Measurements from ENCODE around the gene KCNJ3.

Gene KCNJ3, protein sequence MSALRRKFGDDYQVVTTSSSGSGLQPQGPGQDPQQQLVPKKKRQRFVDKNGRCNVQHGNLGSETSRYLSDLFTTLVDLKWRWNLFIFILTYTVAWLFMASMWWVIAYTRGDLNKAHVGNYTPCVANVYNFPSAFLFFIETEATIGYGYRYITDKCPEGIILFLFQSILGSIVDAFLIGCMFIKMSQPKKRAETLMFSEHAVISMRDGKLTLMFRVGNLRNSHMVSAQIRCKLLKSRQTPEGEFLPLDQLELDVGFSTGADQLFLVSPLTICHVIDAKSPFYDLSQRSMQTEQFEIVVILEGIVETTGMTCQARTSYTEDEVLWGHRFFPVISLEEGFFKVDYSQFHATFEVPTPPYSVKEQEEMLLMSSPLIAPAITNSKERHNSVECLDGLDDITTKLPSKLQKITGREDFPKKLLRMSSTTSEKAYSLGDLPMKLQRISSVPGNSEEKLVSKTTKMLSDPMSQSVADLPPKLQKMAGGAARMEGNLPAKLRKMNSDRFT

DNA sequence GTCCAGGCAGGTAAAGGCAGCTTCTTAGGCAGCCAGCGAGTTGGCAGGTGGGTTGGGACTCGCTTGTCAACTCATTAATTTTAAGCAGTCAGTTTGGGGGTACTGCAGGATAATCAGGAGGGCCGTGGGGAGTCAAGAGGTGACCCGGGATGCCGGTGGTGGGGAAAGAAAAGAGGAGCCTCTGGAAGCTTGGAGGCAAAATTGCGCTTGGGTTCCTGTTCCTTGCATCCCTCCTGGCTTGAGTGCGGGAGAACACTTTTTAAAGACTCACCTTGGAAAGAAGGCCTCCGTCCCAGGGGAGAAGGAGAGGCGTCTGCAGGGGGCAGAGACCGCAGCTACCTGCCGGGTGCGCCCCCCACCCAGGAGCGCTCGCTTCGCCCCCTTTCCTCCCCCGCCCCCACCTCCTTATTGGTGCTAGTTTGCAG is at the start of gene KCNJ3:
Gene KCNJ3, plus strand, starts transcription at position 400 of the 425 bp plus-strand sequence. CDS start 81 bp downstream, outside the sequence.
- DNase-seq = no peak

DNA sequence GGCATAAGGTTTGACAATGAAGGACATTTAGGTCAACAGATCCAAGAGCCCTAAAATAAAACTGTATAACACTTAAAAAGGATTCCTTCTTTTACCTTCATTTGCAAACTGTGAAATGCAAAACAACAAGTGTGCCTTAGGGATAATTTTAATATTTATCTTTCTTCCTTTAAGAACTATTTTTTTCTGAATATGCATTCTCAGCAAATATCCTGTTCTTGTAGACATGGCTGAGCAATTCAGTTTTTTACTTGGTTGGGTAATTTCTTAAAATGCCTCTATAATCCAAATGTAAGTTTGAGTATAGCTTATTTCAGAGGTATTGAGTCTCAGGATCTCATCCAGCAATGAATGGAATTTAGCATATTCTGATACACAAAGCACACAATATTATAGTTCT is 43.0 kb upstream of the KCNJ3 start:
- DNase-seq = no peak

DNA sequence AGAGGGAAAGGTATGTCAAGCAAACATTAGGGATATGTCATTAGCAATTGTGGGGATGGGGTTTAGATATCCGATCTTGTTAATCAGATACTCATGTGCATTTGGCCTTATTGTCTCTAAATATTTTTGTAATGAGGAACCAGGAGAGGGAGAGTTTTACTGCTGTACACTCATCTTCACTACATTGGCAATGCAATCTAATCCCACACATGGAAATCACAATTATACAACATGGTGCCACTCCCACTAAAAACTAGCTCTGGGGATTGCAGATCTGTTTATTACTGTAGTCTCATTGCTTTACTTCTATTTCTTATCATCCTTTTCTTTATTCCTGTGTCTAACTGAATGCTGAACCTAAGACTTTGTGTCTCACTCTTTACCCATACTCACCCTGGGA is 39.6 kb upstream of the KCNJ3 start:
- DNase-seq = no peak

DNA sequence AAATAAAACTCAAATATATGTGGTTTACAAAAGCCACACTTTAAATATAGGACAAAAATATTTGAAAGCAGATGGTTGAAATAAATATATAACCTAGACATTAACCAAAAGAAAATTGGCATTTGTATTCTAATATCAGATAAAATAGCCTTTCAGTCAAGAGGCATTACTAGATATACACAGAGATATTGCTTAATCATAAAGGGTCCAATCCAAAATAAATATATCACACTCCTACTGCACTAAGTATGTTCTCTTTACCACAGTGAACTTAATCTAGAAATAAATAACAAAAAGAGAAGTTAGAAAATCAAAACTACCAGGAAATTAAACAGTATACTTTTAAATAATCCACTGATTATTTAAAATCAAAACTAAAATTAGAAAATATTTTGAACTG is 34.2 kb upstream of the KCNJ3 start:
- no peak for DNase-seq

DNA sequence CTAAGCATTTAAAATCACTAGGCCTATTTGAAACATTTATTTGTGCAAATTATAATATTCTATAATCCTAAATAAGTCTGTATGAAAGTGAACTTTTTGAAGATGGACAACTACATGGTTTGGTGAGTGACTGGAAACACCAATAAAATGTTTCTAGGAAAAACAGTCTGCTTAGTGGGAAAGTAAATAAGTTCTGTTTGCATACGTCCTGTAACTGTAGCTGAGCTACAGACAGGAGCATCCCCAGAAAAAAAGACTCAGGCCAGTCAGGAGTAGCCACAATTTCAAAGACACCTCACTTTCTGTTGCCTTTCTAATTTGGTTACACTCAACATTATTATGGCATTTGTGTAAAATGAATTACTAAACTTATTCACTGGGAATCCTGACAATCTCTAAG is 28.4 kb upstream of the KCNJ3 start:
- DNase-seq = no peak

DNA sequence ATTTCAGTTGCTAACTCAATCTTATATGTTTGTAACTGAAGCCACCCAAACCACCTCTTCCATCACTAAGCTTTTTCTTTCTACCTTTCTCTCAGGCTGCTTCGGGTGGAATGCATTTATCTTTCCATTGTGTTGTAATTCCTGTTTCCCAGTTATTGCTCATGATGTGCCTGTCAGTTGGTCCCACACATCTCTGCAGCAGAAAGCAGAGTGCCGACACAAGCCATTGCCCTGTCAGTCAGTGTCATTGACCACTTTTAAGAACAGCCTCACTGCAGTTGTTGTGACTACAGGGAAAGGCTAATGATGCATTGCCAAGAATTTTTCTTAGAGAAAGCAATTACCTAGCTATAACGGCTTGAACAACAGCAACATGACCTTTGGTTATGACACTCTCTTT is 24.8 kb upstream of the KCNJ3 start:
- no peak for DNase-seq

DNA sequence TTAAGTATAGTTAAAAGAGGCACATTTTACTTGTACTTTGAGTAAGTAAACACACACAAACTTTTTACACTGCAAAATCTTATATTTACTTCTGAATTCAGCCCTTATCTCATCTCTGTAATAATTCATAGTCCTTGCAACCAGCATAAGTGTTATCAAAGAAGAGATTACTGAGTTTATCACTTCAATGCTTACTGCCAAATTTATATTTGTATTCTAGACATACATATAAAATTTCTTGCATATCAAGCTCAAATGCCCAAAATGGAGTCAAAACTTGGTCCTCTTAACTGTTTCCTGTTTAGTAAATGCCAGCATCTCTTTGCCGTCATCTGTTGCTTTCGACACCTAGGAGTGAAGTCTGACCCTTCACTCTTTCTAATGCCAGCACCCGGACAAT is 21.1 kb upstream of the KCNJ3 start:
- DNase-seq = no peak

DNA sequence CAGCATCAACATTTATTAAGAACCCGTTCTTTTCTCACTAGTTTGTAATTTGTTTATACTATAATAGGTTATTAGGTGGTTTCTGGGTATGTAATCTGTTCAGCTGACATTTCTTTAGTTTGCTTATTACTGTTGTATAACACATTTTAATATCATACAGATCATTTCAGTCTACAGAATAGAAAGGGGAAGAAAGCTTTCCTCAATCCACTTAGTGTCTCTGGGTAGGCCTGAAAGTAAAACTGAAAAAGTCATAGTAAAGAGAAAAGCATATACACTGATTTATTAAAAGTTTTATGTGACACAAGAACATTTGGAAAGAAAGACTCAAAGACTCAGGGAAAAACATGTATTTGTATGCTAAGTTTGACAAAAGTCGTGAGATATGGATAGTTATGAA is 16.8 kb upstream of the KCNJ3 start:
- no peak for DNase-seq

DNA sequence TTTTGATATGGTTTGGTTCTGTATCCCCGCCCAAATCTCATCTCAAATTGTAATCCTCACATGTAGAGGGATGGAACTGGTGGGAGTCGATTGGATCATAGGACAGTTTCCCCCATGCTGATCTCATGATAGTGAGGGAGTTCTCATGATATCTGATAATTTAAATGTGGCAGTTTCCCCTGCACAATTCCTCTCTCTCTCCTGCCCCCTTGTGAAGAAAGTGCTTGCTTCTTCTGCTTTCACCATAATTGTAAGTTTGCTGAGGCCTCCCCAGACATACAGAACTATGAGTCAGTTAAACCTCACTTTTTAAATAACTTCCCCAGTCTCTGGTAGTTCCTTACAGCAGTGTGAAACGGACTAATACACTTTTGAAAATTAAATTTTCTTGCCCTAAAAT is 12.3 kb upstream of the KCNJ3 start:
- no peak for DNase-seq

DNA sequence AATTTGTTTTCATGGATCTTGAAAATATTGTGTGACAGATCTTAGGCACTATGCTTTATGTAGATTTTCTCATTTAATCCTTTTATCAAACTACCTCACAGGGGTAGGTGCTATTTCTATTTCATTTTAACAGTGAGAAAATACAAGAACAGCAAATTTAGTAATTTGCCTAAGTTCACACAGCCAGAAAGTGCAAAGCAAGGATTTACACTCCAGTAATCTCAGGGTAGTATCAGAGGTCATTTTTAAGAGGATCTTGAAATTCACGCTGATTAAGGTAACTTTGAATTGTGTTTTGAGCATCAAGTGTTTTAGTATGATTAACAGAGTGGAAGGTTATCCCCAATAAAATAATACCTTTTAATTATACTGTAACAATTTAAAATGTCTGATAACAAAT is 10.1 kb upstream of the KCNJ3 start:
- DNase-seq = no peak

DNA sequence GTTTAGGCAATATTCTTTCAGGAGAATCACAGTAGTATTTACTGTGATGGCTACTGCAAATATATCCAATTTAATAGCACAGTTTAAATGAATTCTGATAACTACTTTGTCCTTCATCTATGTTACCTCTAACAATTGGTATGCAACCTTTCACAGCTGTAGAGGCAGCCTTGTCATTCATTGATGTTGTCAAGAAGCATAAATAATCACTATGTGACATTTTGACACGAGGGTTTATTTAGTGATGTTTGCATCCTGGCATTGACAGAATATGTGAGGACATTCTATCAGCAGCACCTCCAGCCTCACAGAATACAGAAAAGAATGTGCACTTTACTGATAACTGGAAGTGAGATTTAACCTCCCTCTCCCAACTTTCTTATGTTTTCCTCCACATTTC is 9.3 kb upstream of the KCNJ3 start:
- DNase-seq = no peak

DNA sequence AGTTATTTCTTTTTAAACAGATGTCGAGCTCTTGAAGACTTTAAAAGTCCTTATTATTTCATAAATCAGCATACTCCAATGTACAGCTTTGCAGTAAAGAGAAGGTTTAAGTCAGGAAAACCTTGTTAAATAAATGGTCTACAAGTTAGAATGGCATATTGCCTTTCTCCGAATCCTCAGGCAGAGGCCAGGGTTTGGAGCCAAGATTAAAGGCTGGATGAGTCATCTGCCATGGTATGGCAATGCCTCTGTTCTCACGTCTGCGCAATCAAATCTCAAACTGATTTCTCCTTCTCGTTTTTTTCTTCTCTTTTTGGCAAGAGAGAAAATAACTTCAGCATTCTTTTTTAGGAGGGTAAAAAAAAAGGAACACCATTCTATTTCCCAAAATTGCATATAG is 5.6 kb upstream of the KCNJ3 start:
- no peak for DNase-seq

DNA sequence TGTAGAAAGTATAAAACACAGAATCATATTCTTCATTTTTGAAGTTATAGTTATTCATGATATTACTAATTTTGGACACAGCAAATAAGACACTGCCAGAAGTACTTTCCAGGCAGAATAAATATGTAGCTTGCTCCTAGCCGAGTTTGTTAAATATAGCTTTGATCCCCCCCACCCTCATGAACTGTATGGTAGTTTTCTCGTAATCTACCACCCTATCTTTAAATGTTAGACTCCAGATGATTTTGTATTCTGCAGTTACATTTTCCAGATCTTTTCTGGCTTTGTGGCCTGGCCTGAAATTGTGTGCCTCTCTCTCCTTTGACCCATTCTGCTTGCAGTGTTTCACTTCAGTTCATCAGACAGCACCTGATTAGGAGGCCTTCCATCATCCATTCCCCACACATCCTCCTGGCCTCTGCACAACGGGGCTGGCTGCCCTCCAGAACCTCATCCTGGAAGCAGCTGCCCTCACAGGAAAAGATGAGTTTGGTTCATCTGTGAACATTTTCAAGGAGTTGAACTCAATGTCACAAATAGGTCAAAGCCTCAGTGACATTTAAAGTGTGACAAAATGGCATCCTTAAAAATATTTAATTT is 4.7 kb upstream of the KCNJ3 start:
- no peak for DNase-seq

DNA sequence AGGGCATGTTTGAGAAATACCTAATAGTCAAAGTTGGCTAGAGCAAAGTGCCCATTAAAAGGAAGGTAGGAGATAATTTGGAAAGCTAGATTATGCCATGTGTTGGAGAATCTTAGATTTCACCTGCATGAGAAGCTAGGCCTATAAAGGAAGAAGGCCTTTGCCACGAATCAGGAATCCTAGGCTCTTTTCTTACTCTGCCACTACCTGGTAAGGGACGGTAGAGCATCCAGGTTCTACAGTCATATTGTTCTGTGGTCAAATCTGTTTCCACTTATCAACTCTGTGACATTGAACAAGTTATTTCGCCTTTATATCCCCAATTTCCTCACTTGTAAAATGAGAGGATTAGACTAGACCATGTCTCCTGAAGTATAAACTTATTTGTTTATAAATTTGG is 3.6 kb upstream of the KCNJ3 start:
- no peak for DNase-seq

DNA sequence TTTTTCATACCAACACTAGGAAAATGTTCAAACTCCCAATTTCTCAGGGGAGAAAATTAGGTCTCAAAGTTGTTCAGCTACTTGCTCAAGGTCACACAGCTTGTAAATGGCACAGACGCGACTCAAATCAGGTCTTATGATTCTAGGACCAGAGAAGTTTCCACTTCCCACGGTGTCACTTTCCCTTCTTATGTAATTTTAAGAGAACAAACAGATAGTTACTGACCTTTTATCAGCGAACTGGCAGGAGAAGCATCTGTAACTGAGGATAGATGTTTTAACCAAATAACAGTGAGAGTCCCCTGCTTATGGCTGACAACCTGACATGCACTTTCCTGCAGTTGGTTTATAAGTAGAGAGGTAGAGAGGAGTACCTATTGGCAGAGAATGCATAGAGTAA is 2.1 kb upstream of the KCNJ3 start:
- DNase-seq = no peak

DNA sequence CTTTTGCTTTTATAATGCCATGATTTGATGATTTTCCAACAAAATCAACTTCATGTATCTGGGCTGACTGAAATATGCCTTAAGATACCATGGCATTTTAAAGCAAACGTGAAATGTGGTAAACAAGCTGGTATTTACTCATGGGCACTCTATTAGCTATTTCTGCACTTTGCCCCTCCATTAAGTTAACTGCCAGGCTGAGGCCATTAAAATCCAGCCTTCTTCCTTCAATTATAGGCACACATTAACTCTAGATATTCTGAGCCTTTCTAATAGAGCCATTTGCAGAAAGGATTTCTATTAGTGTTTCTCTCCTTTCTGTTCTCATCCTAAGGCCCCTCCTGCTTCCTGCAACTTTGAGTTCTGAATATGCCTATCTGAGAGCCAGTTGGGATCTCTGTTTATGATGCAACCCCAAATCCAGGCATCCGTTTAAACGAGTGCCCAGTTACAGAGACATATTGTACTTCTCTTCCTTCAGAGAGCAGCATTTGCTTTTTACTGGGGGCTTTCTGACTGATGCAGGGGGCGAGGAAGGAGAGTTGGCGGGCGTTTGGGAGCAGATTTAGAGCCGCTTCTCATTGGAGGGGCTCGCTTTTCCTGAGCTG is 1.6 kb upstream of the KCNJ3 start:
- DNase-seq = no peak

DNA sequence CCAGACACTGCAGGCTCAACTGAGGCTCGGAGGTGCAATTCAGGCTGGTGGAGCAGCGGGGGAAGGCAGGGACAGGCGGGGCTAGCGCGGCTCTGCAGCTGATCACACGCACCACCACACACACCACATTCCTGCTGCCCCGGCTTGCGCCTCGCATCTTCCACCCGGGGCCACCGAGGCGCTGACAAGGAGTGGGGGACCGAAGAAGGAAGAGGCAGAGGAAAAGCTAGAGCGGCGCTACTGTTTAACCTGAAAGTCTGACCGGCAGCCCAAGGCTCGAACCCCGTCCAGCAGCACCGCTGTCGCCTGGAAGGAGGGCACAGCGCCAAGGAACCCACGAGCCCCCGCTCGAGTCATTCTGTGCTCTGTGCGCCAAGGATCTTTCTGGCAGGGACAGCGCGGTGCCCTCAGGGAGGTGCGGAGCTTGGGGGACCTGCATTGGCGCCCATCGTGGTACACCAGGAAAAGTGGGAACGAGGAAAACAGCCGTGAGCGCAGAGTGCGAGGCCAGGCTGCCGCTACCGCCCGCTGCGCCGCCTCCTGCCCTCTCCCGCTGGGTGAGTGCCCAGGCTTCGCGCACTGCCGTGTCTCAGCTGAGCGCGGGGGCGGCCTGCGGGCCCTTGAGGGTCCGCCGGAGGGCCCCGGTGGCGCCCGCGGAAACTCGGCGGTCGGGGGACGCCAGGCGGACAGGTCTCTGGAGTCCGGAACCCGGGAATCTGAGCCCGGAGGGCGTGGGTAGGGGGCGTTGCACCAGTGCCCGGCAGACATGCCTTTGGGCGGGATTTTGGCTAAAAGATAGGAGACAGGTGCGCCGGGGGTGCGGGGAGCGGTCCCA is 860 bp upstream of the KCNJ3 start:
- no peak for DNase-seq

DNA sequence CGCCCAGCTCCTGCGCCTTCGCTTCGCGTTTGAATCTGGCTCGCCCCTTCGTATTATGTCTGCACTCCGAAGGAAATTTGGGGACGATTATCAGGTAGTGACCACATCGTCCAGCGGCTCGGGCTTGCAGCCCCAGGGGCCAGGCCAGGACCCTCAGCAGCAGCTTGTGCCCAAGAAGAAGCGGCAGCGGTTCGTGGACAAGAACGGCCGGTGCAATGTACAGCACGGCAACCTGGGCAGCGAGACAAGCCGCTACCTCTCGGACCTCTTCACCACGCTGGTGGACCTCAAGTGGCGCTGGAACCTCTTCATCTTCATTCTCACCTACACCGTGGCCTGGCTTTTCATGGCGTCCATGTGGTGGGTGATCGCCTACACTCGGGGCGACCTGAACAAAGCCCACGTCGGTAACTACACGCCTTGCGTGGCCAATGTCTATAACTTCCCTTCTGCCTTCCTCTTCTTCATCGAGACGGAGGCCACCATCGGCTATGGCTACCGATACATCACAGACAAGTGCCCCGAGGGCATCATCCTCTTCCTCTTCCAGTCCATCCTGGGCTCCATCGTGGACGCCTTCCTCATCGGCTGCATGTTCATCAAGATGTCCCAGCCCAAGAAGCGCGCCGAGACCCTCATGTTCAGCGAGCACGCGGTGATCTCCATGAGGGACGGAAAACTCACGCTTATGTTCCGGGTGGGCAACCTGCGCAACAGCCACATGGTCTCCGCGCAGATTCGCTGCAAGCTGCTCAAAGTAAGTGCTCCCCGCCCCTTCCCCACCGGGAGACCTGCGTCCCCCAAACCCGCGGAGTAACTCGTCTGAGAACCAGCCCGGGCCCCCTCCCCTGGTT is 453 bp downstream of the KCNJ3 start:
- no peak for DNase-seq

DNA sequence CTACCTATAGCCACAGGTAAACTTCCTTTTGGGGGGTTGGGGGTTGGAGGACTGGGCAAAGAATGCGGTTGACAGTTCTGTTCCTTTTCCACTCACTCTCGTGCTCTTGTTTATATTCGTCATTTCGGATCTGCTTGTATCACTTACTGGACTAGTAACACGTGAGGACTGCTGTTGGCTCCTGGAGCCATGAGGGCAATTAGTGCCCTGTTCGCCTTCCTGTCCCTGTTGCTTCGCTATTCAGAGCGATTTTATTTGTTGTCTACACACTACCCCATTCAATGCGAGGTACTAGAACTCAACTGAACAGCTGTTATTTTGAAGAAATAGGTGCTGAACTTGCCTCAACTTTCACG is 1.1 kb downstream of the KCNJ3 start:
- DNase-seq = no peak

DNA sequence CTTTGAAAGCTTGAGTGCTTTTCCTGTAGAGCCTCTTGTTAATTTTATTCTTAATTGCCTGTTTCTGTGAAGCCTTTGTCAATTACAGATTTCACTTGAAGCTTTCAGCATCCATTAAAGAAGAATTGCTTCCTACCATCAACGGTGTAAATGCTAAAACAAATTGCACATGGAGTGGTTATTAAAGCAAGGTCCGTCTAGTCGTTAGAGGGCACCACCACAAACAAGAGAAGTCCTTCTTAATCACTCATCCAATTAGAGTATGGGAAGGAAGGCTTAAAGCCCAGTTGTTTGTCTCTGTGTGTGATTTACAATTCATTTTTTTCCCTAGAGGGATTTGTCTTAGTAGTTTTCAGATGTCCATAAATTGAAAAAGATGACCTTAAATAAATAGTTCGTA is 1.6 kb downstream of the KCNJ3 start:
- no peak for DNase-seq

DNA sequence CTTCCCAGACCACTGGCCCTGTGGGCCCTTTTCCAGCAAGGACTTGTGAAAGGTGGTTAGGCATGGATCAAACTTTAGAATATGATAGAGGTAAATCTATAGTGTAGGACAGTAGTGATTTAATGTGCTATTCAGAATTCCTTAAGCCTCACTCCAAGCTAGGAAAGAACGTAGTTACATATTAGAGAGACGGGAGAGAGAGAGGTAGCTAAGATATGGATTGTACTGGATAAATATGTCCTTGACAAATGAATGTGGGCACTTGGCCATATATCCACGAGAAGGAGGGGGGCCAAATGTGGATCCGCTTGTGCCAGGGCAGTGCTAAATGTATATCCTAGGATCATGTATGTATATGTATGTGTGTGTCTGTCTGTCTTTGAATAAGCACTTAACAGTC is 6.5 kb downstream of the KCNJ3 start:
- DNase-seq = no peak

DNA sequence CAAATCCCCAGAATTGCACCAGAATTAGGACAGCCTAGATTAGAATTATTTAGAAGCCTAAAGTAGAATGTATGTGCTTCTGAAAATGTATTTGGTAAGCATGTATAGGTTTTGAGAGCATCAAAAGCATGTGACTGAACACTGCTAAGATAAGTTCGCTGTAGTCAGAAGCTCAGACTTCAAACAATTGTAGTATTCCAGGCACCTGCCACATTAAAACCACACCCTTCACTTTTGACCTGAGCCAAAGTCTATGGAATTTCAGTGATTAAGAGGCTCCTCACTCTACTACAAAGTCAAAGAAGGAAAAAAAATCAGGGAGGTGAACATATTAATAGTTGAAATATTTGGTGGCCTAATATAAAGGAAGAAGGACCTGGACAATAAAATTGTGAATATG is 8.2 kb downstream of the KCNJ3 start:
- no peak for DNase-seq

Measured in activated CD8-positive, alpha-beta memory T cell treated with anti-CD3 and anti-CD28 coated beads for 24 hours (primary cell).